Right atrium auricular region (tissue), 2 donors: ENCODE data around the gene EPN3. TPM values are rescaled to one million over a fixed set of nuclear protein-coding genes. Genes with fewer than 3 reads are reported as not detected.

Experiments used
- DNase-seq: peaks from one replicate; pipeline ENCODE4 v3.0.0-alpha.2; 2019; ENCODE audit warnings: low spot score
- H3K27ac ChIP-seq, 2 donors: fragments of 200-600 bp; sonication (generic); 1 replicate in 1 of 2; 2 replicates in 1 of 2; pipeline ENCODE4 v1.5.1; 2016 to 2019
- H3K27me3 ChIP-seq, 2 donors: fragments of 200-600 bp; sonication (generic); one replicate each; pipeline versions ENCODE4 v1.5.1 to v1.6.0; 2017 to 2019
- H3K36me3 ChIP-seq: fragments of 200-600 bp; sonication (generic); one replicate; pipeline ENCODE4 v1.5.1; 2016
- H3K4me1 ChIP-seq, 2 donors: fragments of 200-600 bp; sonication (generic); one replicate each; pipeline versions ENCODE4 v1.5.1 to v1.6.0; 2017 to 2019
- H3K4me3 ChIP-seq, 2 donors: fragments of 200-600 bp; sonication (generic); 1 replicate in 1 of 2; 2 replicates in 1 of 2; pipeline ENCODE4 v1.5.1; 2017 to 2019; ENCODE audit warnings: mild to moderate bottlenecking in 1 of 2, moderate library complexity in 1 of 2
- H3K9me3 ChIP-seq, 2 donors: fragments of 200-600 bp; sonication (generic); one replicate each; pipeline ENCODE4 v1.5.1; 2019
- total RNA-seq, 2 donors: library from RNA; depleted of rRNA; stranded (reverse); fragments of >200 nt; gene quantifications; one replicate each; pipeline ENCODE4 v1.1.0, GENCODE V29; 2016
- TF ChIP-seq, protein P1 (sequence below), 2 donors: fragments of 200-600 bp; sonication (generic); IDR thresholded peaks; one replicate each; pipeline ENCODE4 v1.5.1; 2019; ENCODE audit warnings: antibody characterized with exemption in 2 of 2

The EPN3 gene
- total RNA-seq, 2 donors from 2014 or later: 4.5 to 13.3 TPM

DNA sequence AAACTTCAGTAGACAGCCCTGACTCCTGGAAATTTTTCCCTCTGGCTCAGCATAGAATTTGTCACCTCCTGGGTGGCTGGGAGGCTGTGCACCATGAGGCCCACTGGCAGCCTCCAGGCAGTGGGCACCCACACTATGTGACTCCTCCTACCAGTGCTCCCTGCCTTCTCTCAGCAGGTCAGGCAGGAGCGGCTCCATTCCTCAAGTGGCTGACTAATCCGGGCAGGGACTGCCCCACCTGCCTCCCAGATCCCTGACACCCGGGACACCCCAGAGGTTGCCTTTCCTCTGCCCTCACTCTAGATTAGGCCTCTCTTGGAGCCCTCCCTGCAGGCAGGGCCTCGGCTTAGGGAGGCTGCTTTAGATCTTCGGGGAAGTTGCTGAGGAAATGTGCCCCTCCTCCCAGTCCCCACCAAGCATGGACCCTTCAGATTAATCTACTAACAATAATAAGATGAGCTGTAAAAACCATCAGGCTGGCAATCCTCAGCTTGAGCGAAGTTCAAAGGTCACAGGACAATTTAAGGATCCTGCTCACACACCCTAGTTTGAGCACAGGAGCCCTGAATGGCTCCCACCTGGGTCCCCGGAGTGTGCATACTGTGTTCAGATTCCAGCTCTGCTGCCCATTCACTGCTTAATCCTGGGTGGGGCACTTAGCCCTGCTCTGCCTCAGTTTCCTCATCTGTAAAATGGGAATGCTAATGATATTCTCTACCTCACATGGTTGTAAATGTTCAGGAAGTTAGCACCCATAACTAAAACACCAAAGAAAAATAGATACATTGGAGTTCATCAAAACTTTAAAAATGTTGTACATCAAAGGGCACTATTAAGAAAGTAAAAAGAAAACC is 34.3 kb upstream of the EPN3 start:
- no peaks in the 10 kb centered on the region for H3K4me1 ChIP-seq
- no peak for DNase-seq
- no peak overlapping the region for H3K4me3 ChIP-seq
- no peaks in the 10 kb centered on the region for H3K27me3 ChIP-seq
- no peak overlapping the region for H3K27ac ChIP-seq
- no peaks in the 10 kb centered on the region for H3K36me3 ChIP-seq
- H3K9me3 ChIP-seq: no peaks in the 10 kb centered on the region
- TF ChIP-seq, protein P1, sequence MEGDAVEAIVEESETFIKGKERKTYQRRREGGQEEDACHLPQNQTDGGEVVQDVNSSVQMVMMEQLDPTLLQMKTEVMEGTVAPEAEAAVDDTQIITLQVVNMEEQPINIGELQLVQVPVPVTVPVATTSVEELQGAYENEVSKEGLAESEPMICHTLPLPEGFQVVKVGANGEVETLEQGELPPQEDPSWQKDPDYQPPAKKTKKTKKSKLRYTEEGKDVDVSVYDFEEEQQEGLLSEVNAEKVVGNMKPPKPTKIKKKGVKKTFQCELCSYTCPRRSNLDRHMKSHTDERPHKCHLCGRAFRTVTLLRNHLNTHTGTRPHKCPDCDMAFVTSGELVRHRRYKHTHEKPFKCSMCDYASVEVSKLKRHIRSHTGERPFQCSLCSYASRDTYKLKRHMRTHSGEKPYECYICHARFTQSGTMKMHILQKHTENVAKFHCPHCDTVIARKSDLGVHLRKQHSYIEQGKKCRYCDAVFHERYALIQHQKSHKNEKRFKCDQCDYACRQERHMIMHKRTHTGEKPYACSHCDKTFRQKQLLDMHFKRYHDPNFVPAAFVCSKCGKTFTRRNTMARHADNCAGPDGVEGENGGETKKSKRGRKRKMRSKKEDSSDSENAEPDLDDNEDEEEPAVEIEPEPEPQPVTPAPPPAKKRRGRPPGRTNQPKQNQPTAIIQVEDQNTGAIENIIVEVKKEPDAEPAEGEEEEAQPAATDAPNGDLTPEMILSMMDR (IDR thresholded peaks at IDR 0.05): no peak

DNA sequence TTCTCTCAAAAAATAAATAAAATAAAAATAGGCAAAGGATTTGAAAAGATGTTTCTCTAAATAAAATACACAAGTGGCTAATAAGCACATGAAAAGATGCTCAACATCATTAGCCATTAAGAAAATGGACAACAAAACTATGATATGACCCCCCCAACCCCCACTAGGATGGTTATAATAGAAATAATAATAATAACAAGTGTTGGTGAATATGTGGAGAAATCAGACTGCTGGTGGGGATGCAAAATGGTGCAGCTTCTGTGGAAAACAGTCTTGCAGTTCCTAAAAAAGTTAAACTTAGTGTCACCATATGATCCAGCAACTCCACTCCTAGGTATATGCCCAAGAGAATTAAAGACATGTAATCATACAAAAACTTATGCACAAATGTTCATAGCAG is 33.3 kb upstream of the EPN3 start:
- Histone ChIP-seq H3K36me3 (no peaks in the 10 kb centered on the region), H3K27ac (no peak overlapping the region), H3K4me3 (no peak overlapping the region), H3K4me1 (no peaks in the 10 kb centered on the region), H3K27me3 (no peaks in the 10 kb centered on the region), H3K9me3 (no peaks in the 10 kb centered on the region)
- TF ChIP-seq, protein P1 (IDR thresholded peaks at IDR 0.05): no peak
- no peak for DNase-seq

DNA sequence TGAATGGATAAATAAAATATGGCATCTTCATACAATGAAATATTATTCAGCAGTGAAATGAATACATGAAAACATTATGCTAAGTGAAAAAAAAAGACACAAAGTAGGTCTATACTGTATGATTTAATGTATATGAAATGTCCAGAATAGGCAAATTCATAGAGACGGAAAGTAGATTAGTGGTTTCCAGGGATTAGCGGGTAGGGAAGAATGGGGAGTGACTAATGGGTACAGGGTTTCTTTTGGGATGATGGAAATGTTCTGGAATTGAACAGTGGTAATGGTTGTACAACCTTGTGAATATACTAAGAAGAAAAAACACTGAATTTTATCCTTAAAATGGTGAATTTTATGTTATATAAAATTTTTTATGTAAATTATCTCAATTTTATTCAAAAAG is 32.8 kb upstream of the EPN3 start:
- no peaks in the 10 kb centered on the region for H3K27me3 ChIP-seq
- H3K4me3 ChIP-seq: no peak overlapping the region
- H3K27ac ChIP-seq: no peak overlapping the region
- no peaks in the 10 kb centered on the region for H3K9me3 ChIP-seq
- DNase-seq: no peak
- no peaks in the 10 kb centered on the region for H3K4me1 ChIP-seq
- H3K36me3 ChIP-seq: no peaks in the 10 kb centered on the region
- TF ChIP-seq, protein P1 (IDR thresholded peaks at IDR 0.05): no peak

DNA sequence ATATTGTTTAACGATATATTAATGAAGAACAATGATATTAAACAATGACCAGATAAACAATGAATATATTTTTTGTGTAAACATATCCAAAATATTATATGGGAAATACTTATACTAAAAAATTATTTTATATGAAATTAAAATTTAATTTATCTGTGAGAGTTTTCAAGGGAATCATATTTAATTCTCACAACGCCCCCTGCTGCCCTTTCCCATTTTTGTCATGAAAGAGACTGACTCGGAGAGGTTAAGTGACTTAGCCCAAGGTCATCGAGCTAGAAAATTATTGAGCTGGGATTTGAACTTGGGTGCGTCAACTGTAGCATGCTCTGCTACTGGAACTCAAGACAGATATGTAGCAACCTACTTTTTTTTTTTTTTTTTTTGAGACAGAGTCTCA is 31.5 kb upstream of the EPN3 start:
- Histone ChIP-seq H3K27me3 (no peaks in the 10 kb centered on the region), H3K9me3 (no peaks in the 10 kb centered on the region), H3K4me1 (no peaks in the 10 kb centered on the region), H3K36me3 (no peaks in the 10 kb centered on the region), H3K4me3 (no peak overlapping the region), H3K27ac (no peak overlapping the region)
- no peak for DNase-seq
- TF ChIP-seq, protein P1 (IDR thresholded peaks at IDR 0.05): peak in 1 of 2 donors; percentile 40

DNA sequence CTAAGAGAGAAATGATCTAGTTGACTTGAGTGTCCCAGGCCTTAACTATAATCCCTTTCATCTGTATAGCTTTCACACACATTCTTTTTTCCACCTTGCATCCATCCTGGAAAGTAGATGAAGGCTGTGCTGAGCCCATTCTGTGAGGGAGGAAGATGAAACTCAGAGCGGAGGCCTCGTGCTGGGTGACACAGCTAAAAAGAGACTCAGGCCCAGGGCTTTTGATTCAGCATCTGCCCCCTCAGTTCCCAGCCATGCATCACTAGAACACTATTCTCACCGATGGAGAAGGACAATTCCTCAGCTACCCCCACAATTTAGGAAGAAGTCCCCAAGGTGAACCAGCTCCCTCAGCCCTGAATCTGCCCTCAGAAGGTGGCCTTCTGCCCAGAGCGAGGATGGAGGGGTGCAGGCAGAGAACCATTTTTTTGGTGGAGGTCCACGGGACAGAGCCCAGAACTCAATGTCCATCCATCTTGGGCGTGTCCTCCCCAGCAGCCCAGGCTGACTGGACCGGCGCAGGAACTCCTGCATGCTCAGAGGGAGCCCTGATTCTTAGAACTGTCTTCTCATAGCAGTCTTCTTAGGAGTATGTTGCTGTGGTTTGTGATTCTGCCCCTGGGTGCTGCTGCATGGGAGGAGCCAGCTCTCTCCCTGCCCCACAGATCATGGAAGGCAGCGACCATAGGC is 30.1 kb upstream of the EPN3 start:
- TF ChIP-seq, protein P1 (IDR thresholded peaks at IDR 0.05): no peak
- no peak for DNase-seq
- Histone ChIP-seq H3K4me3 (no peak overlapping the region), H3K9me3 (no peaks in the 10 kb centered on the region), H3K36me3 (no peaks in the 10 kb centered on the region), H3K27ac (no peak overlapping the region), H3K4me1 (no peaks in the 10 kb centered on the region), H3K27me3 (no peaks in the 10 kb centered on the region)
